ENCODE data around the gene APMAP. TPM values are rescaled to one million over a fixed set of nuclear protein-coding genes. Genes with fewer than 3 reads are reported as not detected.

APMAP gene
- total RNA-seq, 4 donors from 2014 or later, result 45.3 to 83.1 (median 54.1) TPM

DNA sequence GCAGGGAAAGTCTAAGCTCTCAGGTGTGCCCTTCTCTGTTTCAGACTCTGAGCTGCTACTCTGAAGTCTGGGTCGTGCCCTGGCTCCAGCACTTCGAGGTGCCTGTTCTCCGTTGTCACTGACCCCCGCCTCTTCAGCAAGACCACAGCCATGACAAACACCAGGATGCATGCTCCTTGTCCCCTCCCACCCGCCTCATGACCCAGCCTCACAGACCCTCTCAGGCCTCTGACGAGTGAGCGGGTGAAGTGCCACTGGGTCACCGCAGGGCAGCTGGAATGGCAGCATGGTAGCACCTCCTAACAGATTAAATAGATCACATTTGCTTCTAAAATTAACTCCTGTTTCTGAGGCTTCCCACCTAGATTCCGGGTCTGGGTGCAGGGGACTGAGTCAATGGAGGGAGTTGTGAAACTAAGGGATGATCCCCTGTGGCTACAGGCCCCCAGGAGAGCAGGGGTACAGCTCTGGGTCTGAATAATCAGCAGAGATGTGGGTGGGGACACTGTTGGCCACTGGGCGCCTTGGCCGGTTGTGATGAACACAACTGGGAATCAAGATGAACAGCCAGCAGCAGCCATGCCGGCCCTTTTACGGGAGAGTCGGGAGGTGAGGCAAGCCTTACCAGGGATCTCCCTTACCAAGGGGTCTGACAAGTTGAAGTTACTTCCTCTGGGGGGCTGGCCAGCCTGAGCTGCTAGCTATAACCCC, 32.8 kb downstream of the APMAP start:
- H3K4me3 ChIP-seq, result no peak overlapping the region
- TF ChIP-seq POLR2A (IDR thresholded peaks at IDR 0.05) (no peak), EP300 (IDR thresholded peaks at IDR 0.05) (no peak), CTCF (IDR thresholded peaks at IDR 0.05) (no peak)
- no peaks in the 10 kb centered on the region for H3K4me1 ChIP-seq
- no peak overlapping the region for H3K27ac ChIP-seq
- DNase-seq (ENCODE audit: low spot score in 2 of 2), result no peak
- H3K27me3 ChIP-seq, result no peaks in the 10 kb centered on the region
- H3K36me3 ChIP-seq, result peaks cover 0 to 88% (median 10%) of the 10 kb centered on the region in 3 donors
- H3K9me3 ChIP-seq, result no peaks in the 10 kb centered on the region
- 76 to 86% methylated on average over 11 to 14 of the region's 14 CpGs for WGBS, 2 donors

- Histone ChIP-seq H3K27ac (no peak overlapping the region), H3K27me3 (no peaks in the 10 kb centered on the region), H3K9me3 (no peaks in the 10 kb centered on the region), H3K4me3 (no peak overlapping the region), H3K36me3 (peaks cover 0 to 84% (median 5%) of the 10 kb centered on the region in 3 donors), H3K4me1 (no peaks in the 10 kb centered on the region)
- WGBS, 2 donors, result 74 to 76% methylated on average over 18 to 20 of the region's 20 CpGs
- TF ChIP-seq EP300 (IDR thresholded peaks at IDR 0.05), result no peak
- TF ChIP-seq POLR2A (IDR thresholded peaks at IDR 0.05), result no peak
- no peak for TF ChIP-seq CTCF (IDR thresholded peaks at IDR 0.05)
- DNase-seq (ENCODE audit: low spot score in 2 of 2), result no peak
These were observed 33.8 kb downstream of the APMAP start for GRCh38 chr20:24958506-24959385.

DNA sequence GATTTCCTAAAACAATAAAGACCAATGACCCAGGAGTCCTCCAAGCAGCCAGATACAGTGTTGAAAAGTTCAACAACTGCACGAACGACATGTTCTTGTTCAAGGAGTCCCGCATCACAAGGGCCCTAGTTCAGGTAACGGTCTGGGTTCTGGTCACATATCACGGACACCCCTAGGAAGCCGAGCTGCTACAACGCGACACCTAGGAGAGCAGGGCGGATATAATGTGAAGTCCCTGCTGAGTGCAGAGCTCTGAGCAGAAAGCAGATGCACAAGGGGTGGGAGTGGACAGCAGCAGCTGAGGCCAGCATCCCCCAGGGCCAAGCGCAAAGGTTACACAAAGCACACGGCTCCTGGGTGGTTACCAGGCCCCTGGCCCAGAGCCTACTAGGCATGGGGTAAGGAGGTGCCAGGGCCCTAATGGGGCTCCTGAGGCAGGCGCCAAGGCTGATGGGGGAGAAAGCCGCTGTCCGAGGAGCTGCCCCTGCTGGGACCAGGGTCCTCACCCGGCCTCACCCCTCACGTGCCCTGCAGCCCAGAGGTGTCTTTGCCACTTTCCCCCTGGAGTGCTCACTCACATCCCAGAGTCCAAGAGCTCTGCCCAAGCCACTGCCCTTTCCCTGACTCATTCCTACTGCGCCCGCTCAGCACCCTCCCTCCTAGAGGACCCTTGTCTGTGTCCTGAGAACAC, 35.1 kb downstream of the APMAP start:
- H3K4me3 ChIP-seq, result no peak overlapping the region
- H3K4me1 ChIP-seq, result no peaks in the 10 kb centered on the region
- no peak overlapping the region for H3K27ac ChIP-seq
- H3K27me3 ChIP-seq, result no peaks in the 10 kb centered on the region
- 84 to 85% methylated on average over 18 of the region's 18 CpGs for WGBS, 2 donors
- no peak for DNase-seq (ENCODE audit: low spot score in 2 of 2)
- peaks cover 0 to 77% (median 0%) of the 10 kb centered on the region in 3 donors for H3K36me3 ChIP-seq
- no peak for TF ChIP-seq EP300 (IDR thresholded peaks at IDR 0.05)
- no peaks in the 10 kb centered on the region for H3K9me3 ChIP-seq

DNA sequence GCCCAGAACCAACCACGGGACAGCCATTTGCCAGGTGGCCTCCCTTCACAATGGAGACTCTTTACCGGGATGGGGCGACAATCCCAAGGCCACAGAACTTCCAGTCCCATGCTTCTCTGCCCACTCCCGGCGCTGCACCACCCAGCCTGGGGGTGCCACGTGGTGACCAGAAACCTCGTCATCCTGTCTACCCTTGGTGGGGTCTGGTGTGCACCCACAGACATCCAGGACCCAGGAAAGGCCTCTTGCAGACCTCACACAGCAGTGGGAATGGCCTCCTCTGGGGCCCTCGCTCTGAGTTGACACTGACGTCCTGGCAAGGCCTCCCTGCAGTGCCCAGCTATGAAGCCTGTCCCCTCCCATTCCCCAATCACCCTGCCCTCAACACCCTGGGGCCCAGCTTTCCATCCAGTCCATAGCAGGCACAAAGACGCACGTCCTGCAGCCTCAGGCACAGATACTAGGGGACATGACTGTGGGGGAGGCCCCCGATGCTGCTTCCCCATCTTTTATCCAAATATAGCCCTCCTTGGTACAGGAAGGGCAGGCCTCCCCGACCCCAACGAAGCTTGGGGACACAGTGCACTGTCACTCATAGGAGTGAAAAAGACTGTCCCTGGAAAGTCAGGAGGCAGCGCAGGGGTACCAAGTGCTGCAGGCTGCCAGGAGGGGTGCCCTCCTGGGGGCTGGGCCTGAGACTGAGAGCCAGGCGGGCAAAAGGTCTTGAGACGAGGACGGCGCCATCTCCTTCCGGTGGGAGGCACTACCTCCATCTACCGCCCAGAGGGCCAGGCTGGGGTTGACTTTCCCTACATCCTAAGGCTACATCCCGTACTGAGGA, 36.3 kb downstream of the APMAP start:
- Histone ChIP-seq H3K27ac (no peak overlapping the region), H3K4me3 (no peak overlapping the region), H3K9me3 (no peaks in the 10 kb centered on the region), H3K36me3 (peaks cover 0 to 64% (median 0%) of the 10 kb centered on the region in 3 donors), H3K27me3 (no peaks in the 10 kb centered on the region), H3K4me1 (no peaks in the 10 kb centered on the region)
- DNase-seq (ENCODE audit: low spot score in 2 of 2), result no peak
- no peak for TF ChIP-seq CTCF (IDR thresholded peaks at IDR 0.05)
- no peak for TF ChIP-seq EP300 (IDR thresholded peaks at IDR 0.05)
- TF ChIP-seq POLR2A (IDR thresholded peaks at IDR 0.05), result no peak
- 89 to 90% methylated on average over 22 of the region's 22 CpGs for WGBS, 2 donors

DNA sequence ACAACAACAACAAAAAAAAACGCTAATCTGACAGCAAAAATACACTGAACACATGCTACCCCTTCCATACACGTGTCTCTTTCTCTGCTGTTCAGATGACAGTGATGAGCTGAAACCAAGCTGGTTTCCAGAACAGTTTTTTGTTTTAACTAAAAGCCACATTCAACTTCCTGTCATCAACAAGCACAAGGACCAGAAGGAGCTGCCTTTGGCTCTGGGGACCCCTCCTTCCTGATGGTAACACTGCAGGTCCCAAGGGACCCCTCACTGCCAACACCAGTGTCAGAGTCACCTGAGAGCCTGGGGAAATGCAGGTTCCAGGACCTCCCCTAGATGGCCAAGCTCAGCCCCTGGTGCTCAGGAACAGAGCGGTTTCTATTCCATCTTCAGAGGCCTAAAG, 37.5 kb downstream of the APMAP start:
- no peaks in the 10 kb centered on the region for H3K9me3 ChIP-seq
- H3K4me1 ChIP-seq, result no peaks in the 10 kb centered on the region
- H3K36me3 ChIP-seq, result peaks cover 0 to 55% (median 0%) of the 10 kb centered on the region in 3 donors
- 71 to 78% methylated on average over 3 of the region's 3 CpGs for WGBS, 2 donors
- peak overlapping the region in 1 of 4 donors; percentile 17 for H3K27ac ChIP-seq
- no peak for TF ChIP-seq EP300 (IDR thresholded peaks at IDR 0.05)
- no peak for TF ChIP-seq POLR2A (IDR thresholded peaks at IDR 0.05)
- TF ChIP-seq CTCF (IDR thresholded peaks at IDR 0.05), result no peak
- H3K27me3 ChIP-seq, result no peaks in the 10 kb centered on the region
- no peak overlapping the region for H3K4me3 ChIP-seq
- DNase-seq (ENCODE audit: low spot score in 2 of 2), result no peak

All from tibial nerve (tissue), 4 donors.